ENCODE results near the gene SAP130.

- no peak for TF ChIP-seq CTCF (IDR thresholded peaks at IDR 0.05; ENCODE audit: control extremely low read depth in 1 of 3, insufficient read depth in 1 of 3, low read depth in 1 of 3, low read length in 3 of 3)
- TF ChIP-seq GTF2F1 (IDR thresholded peaks at IDR 0.05; ENCODE audit: borderline replicate concordance, low read depth, low read length): no peak
- no peak for TF ChIP-seq MAX (IDR thresholded peaks at IDR 0.05)
- TF ChIP-seq EP300 (IDR thresholded peaks at IDR 0.05; ENCODE audit: borderline replicate concordance in 1 of 2, low read depth in 2 of 2, low read length in 2 of 2): no peak
- no peak for TF ChIP-seq CEBPB (IDR thresholded peaks at IDR 0.05; ENCODE audit: low read depth, low read length)
- TF ChIP-seq POLR2A (IDR thresholded peaks at IDR 0.05; ENCODE audit: control extremely low read depth in 1 of 2, low read depth in 2 of 2, low read length in 2 of 2): no peak
- TF ChIP-seq YY1 (IDR thresholded peaks at IDR 0.05; ENCODE audit: low read depth, low read length): no peak
- TF ChIP-seq SIRT6 (IDR thresholded peaks at IDR 0.05; ENCODE audit: low read length): no peak
Observed at GRCh38 chr2:128012698-128013097, 15.2 kb downstream of the SAP130 start.

All from H1 (cell line).